Measurements from ENCODE around the gene SRP68. TPM values are rescaled to one million over a fixed set of nuclear protein-coding genes. Genes with fewer than 3 reads are reported as not detected.
"Not testable (repeated sequence)": the region's sequence is repeated elsewhere in the genome, so short reads cannot be mapped to it uniquely, and the experiment has no call there.

The SRP68 gene
- total RNA-seq, 2 donors from 2014 or later, result 73.9 to 78.0 TPM

DNA sequence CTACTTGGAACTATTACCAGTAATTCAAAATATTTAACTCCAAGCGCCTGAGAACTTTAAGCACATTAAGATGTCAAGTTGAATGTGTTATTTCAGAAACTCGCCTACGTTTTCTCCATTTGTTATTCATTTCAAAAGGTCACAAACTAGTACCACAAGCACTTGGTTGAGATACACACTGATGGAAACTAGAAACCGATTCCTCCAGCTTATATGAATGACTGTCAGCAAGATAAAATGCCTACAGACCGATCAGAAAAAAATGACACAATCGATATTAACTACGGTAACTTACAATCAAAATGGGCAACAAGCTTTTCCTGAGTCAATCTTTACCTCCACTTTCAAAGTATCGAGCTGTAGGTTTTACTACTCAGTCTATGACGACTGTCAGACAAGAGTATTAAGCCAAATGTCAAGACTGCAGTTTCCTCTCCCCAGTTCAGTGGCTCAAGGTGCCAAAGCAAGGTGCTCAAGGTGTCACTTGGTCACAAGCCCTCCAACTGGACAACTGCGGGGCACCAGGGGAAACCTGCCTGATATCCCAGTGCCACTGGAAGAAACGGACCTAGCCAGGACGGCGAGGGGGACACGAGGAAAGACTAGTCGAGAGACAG is 678 bp downstream of the SRP68 start:
- TF ChIP-seq, protein P1, sequence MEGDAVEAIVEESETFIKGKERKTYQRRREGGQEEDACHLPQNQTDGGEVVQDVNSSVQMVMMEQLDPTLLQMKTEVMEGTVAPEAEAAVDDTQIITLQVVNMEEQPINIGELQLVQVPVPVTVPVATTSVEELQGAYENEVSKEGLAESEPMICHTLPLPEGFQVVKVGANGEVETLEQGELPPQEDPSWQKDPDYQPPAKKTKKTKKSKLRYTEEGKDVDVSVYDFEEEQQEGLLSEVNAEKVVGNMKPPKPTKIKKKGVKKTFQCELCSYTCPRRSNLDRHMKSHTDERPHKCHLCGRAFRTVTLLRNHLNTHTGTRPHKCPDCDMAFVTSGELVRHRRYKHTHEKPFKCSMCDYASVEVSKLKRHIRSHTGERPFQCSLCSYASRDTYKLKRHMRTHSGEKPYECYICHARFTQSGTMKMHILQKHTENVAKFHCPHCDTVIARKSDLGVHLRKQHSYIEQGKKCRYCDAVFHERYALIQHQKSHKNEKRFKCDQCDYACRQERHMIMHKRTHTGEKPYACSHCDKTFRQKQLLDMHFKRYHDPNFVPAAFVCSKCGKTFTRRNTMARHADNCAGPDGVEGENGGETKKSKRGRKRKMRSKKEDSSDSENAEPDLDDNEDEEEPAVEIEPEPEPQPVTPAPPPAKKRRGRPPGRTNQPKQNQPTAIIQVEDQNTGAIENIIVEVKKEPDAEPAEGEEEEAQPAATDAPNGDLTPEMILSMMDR (conservative IDR thresholded peaks at IDR 0.05), result no peak
- peaks cover 35% of the 10 kb centered on the region for H3K27me3 ChIP-seq (ENCODE audit: control insufficient read depth, insufficient read depth, low read length, poor library complexity, severe bottlenecking)
- no peaks in the 10 kb centered on the region for H3K9me3 ChIP-seq (ENCODE audit: control insufficient read depth, low read length)
- Mint-ChIP-seq H3K27me3 (ENCODE audit: insufficient read depth) (peaks cover 38% of the 10 kb centered on the region), H3K4me3 (peak overlapping the region; percentile 92), H3K4me1 (peaks cover 24% of the 10 kb centered on the region), H3K36me3 (ENCODE audit: low read depth) (peaks cover 19% of the 10 kb centered on the region), H3K9me3 (no peaks in the 10 kb centered on the region), H3K27ac (peak overlapping the region; percentile 88)
- WGBS, 2 experiments (ENCODE audit: insufficient coverage in 1 of 2, insufficient read length in 1 of 2), result 27 to 31% methylated on average over 14 to 15 of the region's 15 CpGs
- H3K36me3 ChIP-seq (ENCODE audit: control insufficient read depth, insufficient read depth, low read length), result peaks cover 20% of the 10 kb centered on the region
- peak overlapping the region; percentile 89 for H3K9ac ChIP-seq (ENCODE audit: extremely low read depth, low read length, poor library complexity, severe bottlenecking)
- peak overlapping the region; percentile 99 for H3K4me3 ChIP-seq (ENCODE audit: low read length)
- no peak overlapping the region for H3K27ac ChIP-seq (ENCODE audit: low read depth, low read length)
- H3K4me1 ChIP-seq (ENCODE audit: control insufficient read depth, insufficient read depth, low read length), result peaks cover 3% of the 10 kb centered on the region
- DNase-seq, result no peak

DNA sequence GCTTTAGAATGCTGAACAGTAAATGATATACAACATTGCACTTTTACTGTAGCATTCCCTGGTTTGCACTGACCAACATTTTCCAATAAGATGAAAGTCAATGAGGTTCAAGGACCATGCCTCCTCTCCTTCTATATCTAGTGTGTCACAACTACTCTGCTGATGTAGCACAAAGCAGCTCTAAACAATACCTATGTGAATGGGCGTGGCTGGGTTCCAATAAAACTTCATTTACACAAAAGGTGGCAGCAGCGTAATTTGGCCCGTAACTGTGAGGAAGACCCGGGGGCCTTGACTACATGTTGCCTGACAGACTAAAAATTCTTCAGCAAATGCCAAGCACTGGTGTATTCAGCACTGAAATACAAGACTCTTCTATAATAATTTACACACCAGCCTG is 6.5 kb downstream of the SRP68 start:
- peaks cover 2% of the 10 kb centered on the region for H3K4me1 Mint-ChIP-seq
- H3K36me3 Mint-ChIP-seq (ENCODE audit: low read depth), result peaks cover 65% of the 10 kb centered on the region
- no peak overlapping the region for H3K4me3 Mint-ChIP-seq
- H3K27me3 ChIP-seq (ENCODE audit: control insufficient read depth, insufficient read depth, low read length, poor library complexity, severe bottlenecking), result no peaks in the 10 kb centered on the region
- H3K36me3 ChIP-seq (ENCODE audit: control insufficient read depth, insufficient read depth, low read length), result peaks cover 72% of the 10 kb centered on the region
- H3K27ac ChIP-seq (ENCODE audit: low read depth, low read length), result no peak overlapping the region
- H3K27me3 Mint-ChIP-seq (ENCODE audit: insufficient read depth), result no peaks in the 10 kb centered on the region
- TF ChIP-seq, protein P1 (conservative IDR thresholded peaks at IDR 0.05), result no peak
- no peak for DNase-seq
- no peak overlapping the region for H3K9ac ChIP-seq (ENCODE audit: extremely low read depth, low read length, poor library complexity, severe bottlenecking)
- H3K27ac Mint-ChIP-seq, result no peak overlapping the region
- WGBS, 2 experiments (ENCODE audit: insufficient coverage in 1 of 2, insufficient read length in 1 of 2), result 94% methylated on average over 4 of the region's 4 CpGs
- H3K9me3 ChIP-seq (ENCODE audit: control insufficient read depth, low read length), result no peaks in the 10 kb centered on the region
- peaks cover under 1% of the 10 kb centered on the region for H3K4me1 ChIP-seq (ENCODE audit: control insufficient read depth, insufficient read depth, low read length)
- H3K9me3 Mint-ChIP-seq, result no peaks in the 10 kb centered on the region
- no peak overlapping the region for H3K4me3 ChIP-seq (ENCODE audit: low read length)

DNA sequence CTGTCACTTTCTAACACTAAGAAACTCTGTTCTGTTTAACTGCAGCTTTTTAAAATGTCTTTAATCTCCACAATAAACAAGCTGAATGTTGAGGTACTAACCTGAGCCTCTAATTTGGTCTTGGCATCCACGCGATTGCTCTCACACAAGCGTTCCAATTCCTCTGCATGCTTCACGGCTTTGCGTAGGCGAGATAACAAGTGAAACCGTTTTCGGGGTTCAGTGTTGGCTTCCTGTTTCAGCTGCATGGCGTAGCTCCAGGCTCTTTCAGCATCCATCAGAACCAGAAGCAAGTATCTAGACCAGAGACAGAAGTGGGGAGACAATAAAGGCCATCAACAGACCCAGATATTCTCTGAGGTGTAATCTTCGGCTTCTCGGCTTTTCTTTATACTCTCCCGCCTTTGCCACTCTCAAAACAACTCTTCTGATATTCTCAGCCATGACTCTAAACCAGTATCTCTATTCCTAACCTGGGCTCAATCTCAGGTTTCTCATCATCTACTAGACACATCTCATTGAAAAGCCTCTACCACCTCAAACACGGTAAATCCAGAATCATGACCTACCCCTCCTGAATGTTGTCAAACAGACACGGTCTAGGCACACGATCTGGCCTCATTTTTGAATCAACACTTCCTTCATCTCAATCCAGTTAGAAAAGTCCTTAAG is 8.3 kb downstream of the SRP68 start:
- 93 to 97% methylated on average over 14 to 15 of the region's 15 CpGs for WGBS, 2 experiments (ENCODE audit: insufficient coverage in 1 of 2, insufficient read length in 1 of 2)
- H3K27me3 ChIP-seq (ENCODE audit: control insufficient read depth, insufficient read depth, low read length, poor library complexity, severe bottlenecking), result no peaks in the 10 kb centered on the region
- Mint-ChIP-seq H3K27me3 (ENCODE audit: insufficient read depth) (no peaks in the 10 kb centered on the region), H3K4me3 (no peak overlapping the region), H3K9me3 (no peaks in the 10 kb centered on the region), H3K4me1 (no peaks in the 10 kb centered on the region), H3K27ac (peak overlapping the region; percentile 26), H3K36me3 (ENCODE audit: low read depth) (peaks cover 74% of the 10 kb centered on the region)
- no peak for DNase-seq
- H3K4me1 ChIP-seq (ENCODE audit: control insufficient read depth, insufficient read depth, low read length), result no peaks in the 10 kb centered on the region
- no peaks in the 10 kb centered on the region for H3K9me3 ChIP-seq (ENCODE audit: control insufficient read depth, low read length)
- H3K36me3 ChIP-seq (ENCODE audit: control insufficient read depth, insufficient read depth, low read length), result peaks cover 87% of the 10 kb centered on the region
- TF ChIP-seq, protein P1 (conservative IDR thresholded peaks at IDR 0.05), result no peak
- H3K27ac ChIP-seq (ENCODE audit: low read depth, low read length), result no peak overlapping the region
- no peak overlapping the region for H3K4me3 ChIP-seq (ENCODE audit: low read length)
- no peak overlapping the region for H3K9ac ChIP-seq (ENCODE audit: extremely low read depth, low read length, poor library complexity, severe bottlenecking)

DNA sequence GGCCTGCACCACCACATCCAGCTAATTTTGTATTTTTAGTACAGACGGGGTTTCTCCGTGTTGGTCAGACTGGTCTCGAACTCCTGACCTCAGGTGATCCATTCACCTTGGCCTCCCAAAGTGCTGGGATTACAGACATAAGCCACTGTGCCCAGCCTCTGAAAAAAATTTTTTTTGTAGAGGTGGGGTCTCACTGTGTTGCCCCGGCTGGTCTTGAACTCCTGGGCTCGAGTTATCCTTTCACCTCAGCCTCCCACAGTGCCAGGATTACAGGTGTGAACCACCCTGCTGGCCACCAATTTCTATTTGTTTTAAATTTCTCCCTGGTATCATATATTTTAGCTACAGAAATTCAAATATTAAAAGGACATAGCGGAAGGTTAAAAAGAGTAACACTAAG is 14.1 kb downstream of the SRP68 start:
- not testable (repeated sequence) for H3K9me3 ChIP-seq (ENCODE audit: control insufficient read depth, low read length); H3K4me1 ChIP-seq (ENCODE audit: control insufficient read depth, insufficient read depth, low read length); H3K9me3 Mint-ChIP-seq; H3K27me3 Mint-ChIP-seq (ENCODE audit: insufficient read depth); H3K27me3 ChIP-seq (ENCODE audit: control insufficient read depth, insufficient read depth, low read length, poor library complexity, severe bottlenecking); H3K4me1 Mint-ChIP-seq; DNase-seq; H3K4me3 ChIP-seq (ENCODE audit: low read length); H3K27ac Mint-ChIP-seq; H3K4me3 Mint-ChIP-seq; H3K27ac ChIP-seq (ENCODE audit: low read depth, low read length); H3K9ac ChIP-seq (ENCODE audit: extremely low read depth, low read length, poor library complexity, severe bottlenecking)
- 96 to 98% methylated on average over 5 to 6 of the region's 6 CpGs for WGBS, 2 experiments (ENCODE audit: insufficient coverage in 1 of 2, insufficient read length in 1 of 2)
- peaks cover 88% of the 10 kb centered on the region for H3K36me3 ChIP-seq (ENCODE audit: control insufficient read depth, insufficient read depth, low read length)
- H3K36me3 Mint-ChIP-seq (ENCODE audit: low read depth), result peaks cover 70% of the 10 kb centered on the region

All from endodermal cell (in vitro differentiated cells).